K562 (cell line): ENCODE results near the gene ZNF157. TPM values are rescaled to one million over a fixed set of nuclear protein-coding genes. Genes with fewer than 3 reads are reported as not detected.

Source experiments
- ATF7 ChIP-seq: fragments of 450-650 bp; IDR thresholded peaks from 2 replicates; pipeline ENCODE4 v1.7.1; 2014; ENCODE audit warnings: mild to moderate bottlenecking, moderate library complexity
- NR2C1 ChIP-seq, 2 experiments: fragments of 450-650 bp; IDR thresholded peaks; 2 replicates each; pipeline ENCODE4 v1.6.1; 2017; ENCODE audit warnings: mild to moderate bottlenecking in 2 of 2, antibody characterized with exemption in 1 of 2, inconsistent platforms in 1 of 2, missing compliant biosample characterization in 1 of 2, missing genetic modification characterization in 1 of 2
- POLR3G ChIP-seq: IDR thresholded peaks from 2 replicates; pipeline ENCODE4 v1.6.1; 2011; ENCODE audit not compliant: insufficient read length, insufficient replicate concordance; ENCODE audit errors: extremely low read depth
- SAP30 ChIP-seq: fragments of 200-600 bp; sonication (generic); IDR thresholded peaks from 2 replicates; pipeline ENCODE4 v1.6.1; 2012; ENCODE audit warnings: borderline replicate concordance, low read depth, mild to moderate bottlenecking, moderate library complexity, low read length, control low read depth, inconsistent platforms; ENCODE audit not compliant: insufficient read depth, poor library complexity, severe bottlenecking
- TAF7 ChIP-seq: fragments of 450-650 bp; IDR thresholded peaks from 2 replicates; pipeline ENCODE4 v1.6.1; 2016; ENCODE audit warnings: missing genetic modification characterization, missing compliant biosample characterization
- TCF7L2 ChIP-seq: fragments of 150-350 bp; IDR thresholded peaks from 2 replicates; pipeline ENCODE4 v1.6.1; 2016; ENCODE audit warnings: low read depth, mild to moderate bottlenecking, low read length, moderate library complexity
- THAP12 ChIP-seq: fragments of 250-450 bp; sonication (Bioruptor Pico); IDR thresholded peaks from 2 replicates; pipeline ENCODE4 v1.9.0; 2021; ENCODE audit warnings: mild to moderate bottlenecking, inconsistent platforms
- VEZF1 ChIP-seq: fragments of 200-800 bp; sonication (Bioruptor generic); IDR thresholded peaks from 2 replicates; pipeline ENCODE4 v1.6.1; 2017; ENCODE audit warnings: missing genetic modification characterization, missing compliant biosample characterization
- ZBED1 ChIP-seq: IDR thresholded peaks from 2 replicates; pipeline ENCODE4 v1.6.1; 2014
- polyA plus RNA-seq, 8 experiments: library from polyadenylated mRNA; depleted of rRNA in 4 of 8; stranded (reverse) in 5 of 8; unstranded in 3 of 8; fragments of >200 nt; fragmentation: Nextera tagmentation in 2 of 8; fragmentation: Illumina TruSeq in 1 of 8; extraction: Ambion mirVana in 2 of 8; extraction: Trizol in 1 of 8; gene quantifications; 2 replicates each; pipeline versions ENCODE4 v1.2.1 to v1.2.3, GENCODE V29; 2011 to 2014; ENCODE audit warnings: inconsistent platforms in 1 of 8, missing spikeins in 1 of 8
- total RNA-seq, 7 experiments: library from RNA; depleted of rRNA in 6 of 7; stranded (reverse); fragments of >200 nt in 6 of 7; fragmentation: Illumina TruSeq in 2 of 7; extraction: Trizol in 2 of 7; gene quantifications; 2 replicates each; pipeline versions ENCODE4 v1.2.1 to v1.2.3, GENCODE V29; 2011 to 2021; ENCODE audit warnings: low replicate concordance in 1 of 7
- TF ChIP-seq, protein P1 (sequence below): IDR thresholded peaks from 2 replicates; pipeline ENCODE4 v1.6.1; 2011; ENCODE audit warnings: borderline replicate concordance, low read depth, mild to moderate bottlenecking, moderate library complexity, low read length; ENCODE audit not compliant: insufficient read depth, poor library complexity, severe bottlenecking
- TF ChIP-seq, protein P2 (sequence below): sonication (generic); formaldehyde crosslinking; IDR thresholded peaks from 2 replicates; pipeline ENCODE4 v1.8.0; 2022; ENCODE audit warnings: missing genetic modification reagents, mild to moderate bottlenecking, borderline replicate concordance

The ZNF157 gene
- total and polyA plus RNA-seq, 9 of the 15 experiments (the other 6 are each of a cell fraction or from before 2014, with no cell fraction given) = 0.03 TPM; not detected in 8

DNA sequence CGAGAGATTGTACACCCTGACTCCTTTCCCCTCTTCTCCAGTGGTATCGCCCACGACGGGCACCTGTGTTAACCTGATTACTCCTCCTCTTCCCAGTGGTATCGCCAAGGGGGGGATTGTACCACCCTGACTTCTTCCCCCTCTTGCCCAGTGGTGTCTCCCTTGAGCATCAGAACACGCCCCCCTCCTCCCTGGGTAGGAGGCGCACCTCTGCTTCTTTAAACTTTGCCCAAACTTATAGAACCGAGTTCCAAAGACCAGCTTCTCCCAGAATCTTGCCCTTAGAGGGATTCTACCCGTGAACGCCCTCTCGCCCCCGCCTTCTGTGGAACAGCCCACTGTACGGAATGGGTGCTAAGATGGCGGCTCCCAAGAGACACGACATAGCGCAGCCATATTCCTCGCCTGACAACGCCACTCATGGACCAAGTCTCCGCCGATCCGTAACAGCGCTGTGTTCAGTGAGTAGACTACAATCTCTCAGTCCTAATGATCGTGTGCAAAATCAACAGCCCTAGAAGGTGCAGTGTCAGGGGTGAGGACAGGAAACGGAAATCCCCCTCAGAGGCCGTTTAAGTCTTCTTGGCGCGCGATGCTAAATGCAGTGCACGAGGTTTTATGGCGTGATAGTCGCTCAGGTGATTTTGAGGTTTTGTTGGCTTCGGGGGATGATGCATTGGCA lies 4.2 kb upstream of the ZNF157 start (continued):
- TF ChIP-seq, protein P1, sequence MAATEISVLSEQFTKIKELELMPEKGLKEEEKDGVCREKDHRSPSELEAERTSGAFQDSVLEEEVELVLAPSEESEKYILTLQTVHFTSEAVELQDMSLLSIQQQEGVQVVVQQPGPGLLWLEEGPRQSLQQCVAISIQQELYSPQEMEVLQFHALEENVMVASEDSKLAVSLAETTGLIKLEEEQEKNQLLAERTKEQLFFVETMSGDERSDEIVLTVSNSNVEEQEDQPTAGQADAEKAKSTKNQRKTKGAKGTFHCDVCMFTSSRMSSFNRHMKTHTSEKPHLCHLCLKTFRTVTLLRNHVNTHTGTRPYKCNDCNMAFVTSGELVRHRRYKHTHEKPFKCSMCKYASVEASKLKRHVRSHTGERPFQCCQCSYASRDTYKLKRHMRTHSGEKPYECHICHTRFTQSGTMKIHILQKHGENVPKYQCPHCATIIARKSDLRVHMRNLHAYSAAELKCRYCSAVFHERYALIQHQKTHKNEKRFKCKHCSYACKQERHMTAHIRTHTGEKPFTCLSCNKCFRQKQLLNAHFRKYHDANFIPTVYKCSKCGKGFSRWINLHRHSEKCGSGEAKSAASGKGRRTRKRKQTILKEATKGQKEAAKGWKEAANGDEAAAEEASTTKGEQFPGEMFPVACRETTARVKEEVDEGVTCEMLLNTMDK = peak; percentile 48
- TF ChIP-seq, protein P2, sequence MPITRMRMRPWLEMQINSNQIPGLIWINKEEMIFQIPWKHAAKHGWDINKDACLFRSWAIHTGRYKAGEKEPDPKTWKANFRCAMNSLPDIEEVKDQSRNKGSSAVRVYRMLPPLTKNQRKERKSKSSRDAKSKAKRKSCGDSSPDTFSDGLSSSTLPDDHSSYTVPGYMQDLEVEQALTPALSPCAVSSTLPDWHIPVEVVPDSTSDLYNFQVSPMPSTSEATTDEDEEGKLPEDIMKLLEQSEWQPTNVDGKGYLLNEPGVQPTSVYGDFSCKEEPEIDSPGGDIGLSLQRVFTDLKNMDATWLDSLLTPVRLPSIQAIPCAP (CRISPR knock-in tag) = no peak
- TF ChIP-seq TAF7 (tag) (no peak), THAP12 (CRISPR knock-in tag) (no peak), NR2C1 (IDR thresholded peaks at IDR 0.05) (peak; percentile 67), NR2C1 (tag; IDR thresholded peaks at IDR 0.05) (no peak), ZBED1 (no peak), VEZF1 (CRISPR knock-in tag) (peak; percentile 43; the same call in 1 of the 2 replicates), ATF7 (peak; percentile 91), TCF7L2 (peak; percentile 84), POLR3G (no peak), SAP30 (no peak)
